Raji (cell line): ENCODE data around the gene CCDC93.
A peak's percentile ranks its signal among the peaks of the same experiment; 100 is the strongest.

Experiments used
- POLR2A ChIP-seq: IDR thresholded peaks from 2 replicates; pipeline ENCODE4 v1.6.1; 2011; ENCODE audit warnings: low read depth, low read length, control low read depth; ENCODE audit not compliant: insufficient read depth

Gene CCDC93, protein sequence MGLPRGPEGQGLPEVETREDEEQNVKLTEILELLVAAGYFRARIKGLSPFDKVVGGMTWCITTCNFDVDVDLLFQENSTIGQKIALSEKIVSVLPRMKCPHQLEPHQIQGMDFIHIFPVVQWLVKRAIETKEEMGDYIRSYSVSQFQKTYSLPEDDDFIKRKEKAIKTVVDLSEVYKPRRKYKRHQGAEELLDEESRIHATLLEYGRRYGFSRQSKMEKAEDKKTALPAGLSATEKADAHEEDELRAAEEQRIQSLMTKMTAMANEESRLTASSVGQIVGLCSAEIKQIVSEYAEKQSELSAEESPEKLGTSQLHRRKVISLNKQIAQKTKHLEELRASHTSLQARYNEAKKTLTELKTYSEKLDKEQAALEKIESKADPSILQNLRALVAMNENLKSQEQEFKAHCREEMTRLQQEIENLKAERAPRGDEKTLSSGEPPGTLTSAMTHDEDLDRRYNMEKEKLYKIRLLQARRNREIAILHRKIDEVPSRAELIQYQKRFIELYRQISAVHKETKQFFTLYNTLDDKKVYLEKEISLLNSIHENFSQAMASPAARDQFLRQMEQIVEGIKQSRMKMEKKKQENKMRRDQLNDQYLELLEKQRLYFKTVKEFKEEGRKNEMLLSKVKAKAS

DNA sequence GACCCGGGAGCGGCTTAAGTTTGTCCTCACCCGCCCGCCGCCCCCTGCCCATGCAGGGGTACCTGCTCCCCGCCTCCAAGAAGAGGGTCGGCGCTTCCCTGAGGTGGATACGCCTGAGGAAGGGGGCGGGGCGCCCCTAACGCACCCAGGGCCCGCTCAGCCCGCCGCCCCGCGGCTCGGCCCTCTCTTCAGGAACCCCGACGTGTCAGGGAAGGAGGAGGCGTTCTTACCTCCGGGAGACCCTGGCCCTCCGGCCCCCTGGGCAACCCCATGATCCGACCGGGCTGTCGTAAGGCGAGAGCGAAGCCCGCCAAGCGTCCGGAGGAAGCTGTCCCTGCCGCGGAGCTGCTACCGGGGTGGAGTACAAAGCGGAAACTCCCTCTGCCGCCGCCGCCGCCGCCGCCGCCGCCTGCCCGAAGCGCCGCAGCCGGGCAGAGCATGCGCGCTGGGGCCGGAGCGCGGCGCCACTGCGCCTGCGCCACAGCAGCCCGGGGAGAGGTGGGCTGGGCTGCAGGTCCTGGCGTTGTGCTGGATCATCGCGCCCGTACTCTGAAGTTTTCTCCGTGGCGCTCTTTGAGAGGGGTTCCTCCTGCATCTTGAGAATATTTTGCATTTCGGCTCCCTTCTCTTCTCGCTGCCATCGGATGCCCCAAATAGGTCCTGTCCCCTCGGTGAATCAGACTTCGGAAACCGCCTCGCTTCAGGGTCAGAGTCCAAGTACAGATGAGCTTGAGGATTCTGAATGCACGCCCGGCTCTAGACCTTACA lies at the start of gene CCDC93:
Gene CCDC93 (minus strand): TSS at position 347 of the 768 bp plus-strand sequence. CDS start 75 bp downstream, at position 272.
- peak; percentile 83 for TF ChIP-seq POLR2A

DNA sequence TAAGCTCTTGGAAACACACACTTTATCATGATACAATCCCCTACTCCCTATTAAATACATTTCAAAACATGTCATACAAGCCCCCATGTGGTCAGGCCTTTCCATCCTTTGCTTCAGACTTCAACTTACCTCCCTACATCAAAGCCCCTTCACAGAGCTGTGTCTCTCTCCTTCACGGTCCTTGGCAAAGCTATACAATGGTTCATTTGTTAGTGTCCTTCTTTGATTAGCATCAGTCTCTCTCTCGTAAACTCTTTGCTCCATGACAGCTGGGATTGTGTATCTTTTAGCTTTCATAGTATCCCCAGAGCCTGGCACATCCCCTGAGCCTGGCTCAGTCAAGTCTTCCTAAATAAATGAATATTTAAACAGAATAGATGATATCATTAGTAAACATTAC lies 48.8 kb upstream of the CCDC93 start:
- no peak for TF ChIP-seq POLR2A

DNA sequence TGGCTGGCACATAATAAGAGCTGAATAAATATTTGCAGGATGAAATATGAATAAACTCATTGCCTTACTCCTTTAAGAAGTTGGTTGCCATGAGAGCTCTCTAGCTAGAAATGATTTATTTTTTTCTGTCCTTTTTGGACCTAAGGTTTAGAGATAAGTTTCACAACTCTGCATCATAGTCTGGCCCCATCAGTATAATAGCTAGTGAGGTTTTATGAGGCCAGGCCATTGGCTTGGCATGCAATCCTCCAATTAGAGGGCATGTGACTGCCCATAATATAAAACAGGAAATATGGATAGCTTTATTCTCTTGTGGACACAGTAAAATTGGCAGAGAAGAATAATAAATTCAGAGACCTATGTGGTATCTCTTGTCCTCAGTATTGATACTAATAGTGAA lies 48.2 kb upstream of the CCDC93 start:
- no peak for TF ChIP-seq POLR2A

DNA sequence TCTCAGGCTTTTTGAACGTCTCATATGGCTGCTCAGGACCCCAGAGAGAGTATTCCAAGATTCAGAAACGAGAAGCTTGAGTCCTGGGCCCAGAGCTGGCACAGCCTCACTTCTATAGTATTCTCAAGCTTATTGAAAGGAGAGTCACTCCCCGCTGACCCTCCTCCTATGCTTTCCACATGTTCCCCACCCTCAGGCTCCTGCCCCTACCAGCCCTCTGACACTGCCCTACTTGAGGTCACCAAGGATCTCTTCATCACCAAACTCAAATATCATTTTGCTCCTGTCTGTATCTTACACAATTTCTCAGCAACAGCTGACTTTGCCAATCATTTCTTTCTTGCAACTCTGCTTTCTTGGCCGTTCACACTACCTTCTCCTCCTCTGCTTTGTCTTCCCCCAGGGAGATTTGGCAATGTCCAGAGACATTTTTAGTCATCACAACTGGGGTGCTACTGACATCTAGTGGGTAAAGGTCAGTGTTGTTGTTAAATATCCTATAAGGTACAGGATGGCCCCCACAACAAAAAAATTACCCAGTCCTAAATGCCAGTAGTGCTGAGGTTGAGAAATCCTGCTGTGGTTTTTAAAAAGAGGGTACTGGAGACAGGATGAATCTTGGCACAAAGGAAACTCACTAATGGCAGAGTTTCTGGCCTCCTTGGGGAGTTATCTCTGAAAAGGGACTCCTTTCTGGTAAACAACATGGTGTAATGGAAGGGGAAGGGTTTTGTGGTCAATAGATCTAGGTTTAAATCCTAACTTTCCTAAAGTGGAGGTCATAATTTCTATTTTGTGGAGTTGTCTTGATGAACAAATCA lies 47.5 kb upstream of the CCDC93 start:
- no peak for TF ChIP-seq POLR2A

DNA sequence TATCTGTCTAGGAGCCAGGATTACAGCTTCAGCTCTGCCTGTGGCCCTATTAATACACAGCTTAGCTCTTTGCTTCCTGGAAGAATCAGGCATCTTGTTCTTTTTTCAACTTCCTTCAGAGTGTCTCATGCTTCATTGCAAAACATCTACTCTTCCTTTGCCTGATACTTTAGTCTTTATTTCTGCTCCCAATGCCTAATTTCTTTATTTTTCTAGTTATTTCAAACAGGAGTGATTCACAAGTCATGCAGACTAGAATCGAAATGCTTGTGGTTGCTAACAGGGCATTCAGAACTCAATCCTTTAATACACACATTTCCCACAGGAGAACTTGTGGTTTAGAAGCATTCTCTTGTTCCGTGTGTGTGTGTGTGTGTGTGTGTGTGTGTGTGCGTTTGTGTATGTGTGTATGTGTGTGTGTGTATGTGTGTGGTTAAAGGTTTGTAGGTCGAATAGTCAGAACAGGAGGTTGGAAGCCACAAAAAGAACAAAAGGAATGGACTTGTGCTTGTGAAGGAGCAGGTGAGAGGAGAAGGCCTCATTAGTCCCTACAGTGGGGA lies 46.1 kb upstream of the CCDC93 start:
- no peak for TF ChIP-seq POLR2A

DNA sequence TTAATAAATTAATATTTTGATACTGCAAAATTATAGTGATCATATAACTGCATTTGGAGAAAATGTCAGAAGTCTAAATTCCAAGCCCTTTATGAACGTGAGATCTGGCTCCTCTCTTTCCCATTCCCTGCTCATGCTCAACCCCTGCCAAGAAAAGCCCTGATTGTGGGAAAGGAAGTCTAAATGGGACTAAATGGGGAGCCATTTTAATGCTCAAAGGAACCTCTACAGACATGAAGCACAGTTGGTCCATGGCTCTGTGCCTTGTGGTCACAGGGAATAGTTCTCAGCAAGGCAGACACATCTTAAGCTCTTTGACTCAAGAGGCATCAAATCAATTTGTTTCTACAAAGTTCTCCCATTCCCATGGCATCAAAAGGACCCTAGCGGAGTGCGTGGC lies 45.1 kb upstream of the CCDC93 start:
- no peak for TF ChIP-seq POLR2A

DNA sequence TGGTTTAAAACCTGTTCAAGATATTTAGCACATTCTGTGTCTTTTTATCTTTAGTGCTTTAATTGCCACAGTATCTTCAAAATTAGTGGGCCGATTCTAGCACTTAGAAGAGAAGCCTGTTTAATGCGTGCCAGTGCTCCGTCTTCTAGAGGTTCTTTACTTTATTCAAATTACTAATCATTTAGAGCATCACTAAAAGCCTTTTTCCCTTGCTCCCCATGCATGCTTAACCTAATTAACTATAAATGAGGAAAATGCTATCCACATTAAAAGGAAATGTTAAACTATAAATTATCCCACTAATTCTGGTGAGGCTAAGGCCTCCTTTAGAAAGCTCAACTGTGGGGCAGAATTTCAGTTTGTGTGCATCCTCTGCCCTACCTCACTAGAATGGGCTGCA lies 42.9 kb upstream of the CCDC93 start:
- TF ChIP-seq POLR2A: no peak

DNA sequence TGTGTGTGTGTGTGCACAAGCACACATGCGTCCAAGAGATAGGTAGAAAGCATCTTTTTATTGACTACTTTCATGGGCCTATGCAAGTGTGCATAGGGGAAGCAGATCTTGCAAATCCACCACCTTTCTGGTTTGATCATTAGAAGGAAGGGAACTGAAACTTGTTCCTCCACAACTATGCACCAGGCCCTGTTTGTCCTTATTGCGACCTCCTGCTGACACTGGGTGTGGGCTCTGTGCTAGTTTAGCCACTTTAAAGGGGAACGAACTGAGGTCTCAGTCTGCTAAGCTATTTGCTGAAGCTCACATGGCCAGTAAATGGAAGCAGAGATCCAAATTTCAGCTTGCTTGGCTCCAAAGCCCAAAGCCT lies 42.3 kb upstream of the CCDC93 start:
- no peak for TF ChIP-seq POLR2A

DNA sequence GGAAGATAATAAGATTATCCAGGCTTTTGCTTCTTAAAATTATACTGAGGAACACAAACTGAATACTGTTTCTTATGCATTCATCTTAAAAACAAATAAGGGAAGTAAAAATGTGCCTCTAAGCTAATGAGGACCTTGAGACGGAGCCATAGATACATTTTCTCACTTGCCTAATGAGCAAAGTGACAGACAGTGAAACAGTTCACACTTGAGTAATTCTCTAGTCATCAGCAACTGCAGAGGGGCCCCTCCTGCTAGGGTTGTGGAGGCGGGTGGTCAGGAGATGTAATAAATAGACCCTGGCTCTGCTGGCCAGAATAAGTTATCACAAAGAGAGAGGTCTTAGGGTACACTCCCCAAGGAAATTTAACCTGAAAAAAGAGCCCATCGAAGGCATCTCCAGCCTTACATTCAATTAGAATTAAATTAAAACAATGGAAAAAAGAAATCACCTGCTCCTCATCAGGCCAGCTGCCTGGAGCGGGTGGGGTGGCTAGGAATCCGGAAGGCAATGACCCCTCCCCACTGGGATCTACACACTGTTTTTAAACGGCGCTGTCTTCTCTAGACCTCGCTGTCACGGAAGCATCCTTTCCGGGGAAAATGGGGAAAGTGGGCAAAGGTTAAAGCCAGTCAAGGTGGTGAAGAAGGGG lies 41.8 kb upstream of the CCDC93 start:
- TF ChIP-seq POLR2A: no peak

DNA sequence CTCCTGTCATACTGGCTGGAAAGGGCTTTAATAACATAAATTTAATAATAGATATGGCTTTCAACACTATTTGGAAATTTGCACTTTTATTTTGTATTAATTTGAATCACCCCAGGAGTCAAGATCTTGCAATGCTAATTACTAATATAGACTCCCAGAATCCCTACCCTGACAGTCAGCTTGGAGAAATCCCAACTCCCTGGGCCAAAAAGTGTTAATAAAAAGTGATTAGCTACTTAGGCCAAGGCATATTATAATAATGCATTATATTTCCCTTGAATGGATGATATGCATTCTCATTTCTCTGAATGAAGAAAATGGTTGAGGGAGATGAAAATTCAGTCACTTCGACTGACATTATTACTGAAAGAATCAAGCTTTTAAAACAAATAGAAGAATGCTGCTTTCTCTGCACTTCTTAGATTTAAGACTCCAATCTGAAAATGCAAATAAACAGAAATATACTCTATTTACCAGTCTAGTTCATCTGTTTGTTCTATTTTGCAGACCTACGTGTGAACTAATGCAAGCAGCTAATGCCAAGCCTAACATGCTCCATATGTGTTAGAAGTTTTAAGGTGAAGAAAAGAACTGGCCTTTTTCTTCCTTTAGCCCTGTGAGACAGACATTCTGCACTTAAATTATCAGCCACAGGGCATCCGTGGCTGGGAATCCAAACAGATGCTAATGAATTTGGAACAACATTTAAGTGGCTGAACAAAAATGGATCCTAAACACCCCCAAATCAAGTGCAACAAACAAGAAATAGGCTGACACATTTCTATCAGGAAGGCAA lies 40.5 kb upstream of the CCDC93 start:
- TF ChIP-seq POLR2A: no peak

DNA sequence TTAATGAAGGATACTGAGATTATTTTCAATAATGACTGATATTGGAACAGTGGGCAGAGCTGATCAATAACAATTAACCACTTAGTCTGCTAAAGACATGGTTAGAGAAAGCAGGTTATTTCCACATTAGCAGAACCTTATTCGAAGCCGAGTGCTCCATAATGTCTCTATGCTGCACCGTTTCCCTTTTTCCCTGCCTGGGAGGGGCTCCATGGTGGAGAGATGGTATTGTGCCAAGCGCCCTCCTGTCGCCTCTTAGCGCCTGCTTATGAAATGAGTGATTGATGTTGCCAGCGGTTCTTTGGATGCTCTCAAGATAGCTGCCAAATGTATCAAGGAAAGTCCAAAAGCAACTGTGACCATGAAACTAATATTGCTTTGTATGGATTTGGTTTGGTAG lies 39.8 kb upstream of the CCDC93 start:
- no peak for TF ChIP-seq POLR2A

DNA sequence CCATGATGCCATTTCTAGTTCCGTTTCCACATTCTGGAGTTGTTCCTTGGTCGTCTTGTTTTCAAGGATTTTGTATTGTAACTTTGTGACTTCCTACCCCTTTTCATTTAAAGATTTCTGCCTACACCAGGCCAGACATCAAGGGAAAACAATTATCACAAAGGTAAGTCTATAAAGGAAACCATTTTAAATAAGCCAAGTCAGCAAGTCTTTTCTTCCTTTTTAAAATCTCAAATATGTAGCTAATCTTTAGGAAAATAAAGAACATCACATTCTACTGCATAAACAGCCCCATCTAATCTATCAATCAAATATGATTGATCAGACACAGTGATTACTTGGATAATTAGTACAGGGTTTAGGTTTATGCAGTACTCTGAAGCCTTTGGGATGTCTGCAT lies 38.6 kb upstream of the CCDC93 start:
- no peak for TF ChIP-seq POLR2A

DNA sequence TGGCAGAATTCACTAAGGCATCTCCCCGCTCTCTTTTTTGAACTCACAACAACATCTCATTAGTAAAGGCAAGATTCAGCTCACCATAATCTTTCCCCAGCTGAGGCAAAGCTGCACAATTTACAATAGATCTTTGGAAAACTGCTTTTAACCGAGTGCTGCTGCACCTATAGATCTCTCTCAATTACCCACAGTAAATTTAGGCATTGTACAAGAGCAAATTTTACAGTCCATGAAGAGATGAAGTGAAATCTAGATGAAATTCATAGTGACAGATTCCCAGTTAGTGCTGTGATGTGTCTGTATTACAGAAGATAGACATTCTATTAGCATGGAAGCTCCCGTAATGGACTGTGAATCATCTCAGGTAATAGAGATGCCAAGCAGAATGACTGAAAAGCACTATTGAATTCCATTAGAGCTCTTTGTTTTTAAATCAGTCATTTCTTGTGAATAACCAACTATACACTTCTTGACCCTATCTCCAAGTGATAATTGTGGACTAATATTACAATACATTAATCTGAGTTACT lies 38.0 kb upstream of the CCDC93 start:
- TF ChIP-seq POLR2A: no peak
